ENCODE data around the gene FRMPD4. TPM values are rescaled to one million over a fixed set of nuclear protein-coding genes. Genes with fewer than 3 reads are reported as not detected.

The FRMPD4 gene
- total RNA-seq, 1 donor from 2014 or later = 0.54 TPM

DNA sequence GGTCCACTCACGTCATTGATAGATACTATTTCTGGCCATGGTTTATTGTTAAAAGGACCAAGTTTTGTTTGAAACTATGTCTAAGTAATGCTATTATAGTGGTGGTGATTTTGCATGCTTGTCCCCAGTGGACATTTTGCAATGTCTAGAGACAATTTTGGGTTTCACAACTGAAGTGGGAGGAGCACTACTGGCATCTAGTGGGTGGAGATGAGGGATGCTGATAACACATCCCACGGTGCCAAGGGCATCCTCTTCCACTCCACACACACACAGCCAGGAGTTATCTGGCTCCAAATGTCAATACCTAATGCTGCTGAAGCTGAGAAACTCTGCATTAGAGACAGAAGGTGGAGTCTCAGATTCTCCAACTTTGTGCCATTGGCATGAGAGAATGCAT, 131.2 kb downstream of the FRMPD4 start:
- no peaks in the 10 kb centered on the region for H3K4me1 ChIP-seq (ENCODE audit: insufficient read depth, low read length)
- H3K4me2 ChIP-seq (ENCODE audit: low read length) = no peak overlapping the region
- no peaks in the 10 kb centered on the region for H4K20me1 ChIP-seq (ENCODE audit: insufficient read depth, low read length)
- DNase-seq (ENCODE audit: low read depth) (no peak), FAIRE-seq (peak; percentile 58)
- no peaks in the 10 kb centered on the region for H3K27me3 ChIP-seq (ENCODE audit: insufficient read depth, low read length)
- H3K4me1 Mint-ChIP-seq (ENCODE audit: low read depth, unreplicated experiment) = no peaks in the 10 kb centered on the region
- H3K36me3 Mint-ChIP-seq (ENCODE audit: low read depth, unreplicated experiment) = no peaks in the 10 kb centered on the region
- no peak overlapping the region for H2AFZ ChIP-seq (ENCODE audit: low read depth, low read length)
- H3K9me3 ChIP-seq (ENCODE audit: insufficient read depth, low read depth, low read length) = no peaks in the 10 kb centered on the region
- no peak overlapping the region for H3K27ac Mint-ChIP-seq (ENCODE audit: unreplicated experiment)
- H3K9ac ChIP-seq (ENCODE audit: low read length) = no peak overlapping the region
- H3K36me3 ChIP-seq (ENCODE audit: insufficient read depth, low read length) = no peaks in the 10 kb centered on the region
- H3K79me2 ChIP-seq (ENCODE audit: insufficient read depth, low read length) = no peaks in the 10 kb centered on the region
- no peak overlapping the region for H3K4me3 ChIP-seq (ENCODE audit: insufficient read depth, low read depth, low read length)
- no peaks in the 10 kb centered on the region for H3K9me3 Mint-ChIP-seq (ENCODE audit: unreplicated experiment)
- H3K4me3 Mint-ChIP-seq (ENCODE audit: unreplicated experiment) = no peak overlapping the region
- TF ChIP-seq, protein P1, sequence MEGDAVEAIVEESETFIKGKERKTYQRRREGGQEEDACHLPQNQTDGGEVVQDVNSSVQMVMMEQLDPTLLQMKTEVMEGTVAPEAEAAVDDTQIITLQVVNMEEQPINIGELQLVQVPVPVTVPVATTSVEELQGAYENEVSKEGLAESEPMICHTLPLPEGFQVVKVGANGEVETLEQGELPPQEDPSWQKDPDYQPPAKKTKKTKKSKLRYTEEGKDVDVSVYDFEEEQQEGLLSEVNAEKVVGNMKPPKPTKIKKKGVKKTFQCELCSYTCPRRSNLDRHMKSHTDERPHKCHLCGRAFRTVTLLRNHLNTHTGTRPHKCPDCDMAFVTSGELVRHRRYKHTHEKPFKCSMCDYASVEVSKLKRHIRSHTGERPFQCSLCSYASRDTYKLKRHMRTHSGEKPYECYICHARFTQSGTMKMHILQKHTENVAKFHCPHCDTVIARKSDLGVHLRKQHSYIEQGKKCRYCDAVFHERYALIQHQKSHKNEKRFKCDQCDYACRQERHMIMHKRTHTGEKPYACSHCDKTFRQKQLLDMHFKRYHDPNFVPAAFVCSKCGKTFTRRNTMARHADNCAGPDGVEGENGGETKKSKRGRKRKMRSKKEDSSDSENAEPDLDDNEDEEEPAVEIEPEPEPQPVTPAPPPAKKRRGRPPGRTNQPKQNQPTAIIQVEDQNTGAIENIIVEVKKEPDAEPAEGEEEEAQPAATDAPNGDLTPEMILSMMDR (IDR thresholded peaks at IDR 0.05; ENCODE audit: insufficient read depth, low read depth, low read length) = no peak
- TF ChIP-seq EZH2 (IDR thresholded peaks at IDR 0.05; ENCODE audit: insufficient read depth, low read length) = no peak
- H3K27ac ChIP-seq (ENCODE audit: low read depth, low read length) = no peak overlapping the region
- no peaks in the 10 kb centered on the region for H3K27me3 Mint-ChIP-seq (ENCODE audit: low read depth, unreplicated experiment)

DNA sequence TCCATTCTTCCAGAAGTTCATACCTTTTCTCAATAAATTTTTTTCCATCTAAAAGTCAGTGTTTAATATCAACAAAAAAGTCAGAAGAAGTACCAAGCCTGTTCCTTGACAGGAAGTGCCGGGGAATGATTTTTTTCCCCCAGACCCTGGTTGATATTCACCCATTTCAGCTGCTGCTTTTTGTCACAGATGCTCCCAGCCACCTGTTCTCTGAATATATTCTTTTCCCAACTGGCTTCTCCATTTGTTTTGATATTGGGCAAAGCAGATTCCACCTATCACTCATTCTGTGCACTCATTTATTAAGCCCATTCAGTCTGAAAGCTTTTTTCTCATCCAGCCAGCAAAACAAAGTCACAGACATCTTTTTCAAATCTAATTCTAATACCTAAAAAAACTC, 139.9 kb downstream of the FRMPD4 start:
- Histone ChIP-seq H2AFZ (ENCODE audit: low read depth, low read length) (no peak overlapping the region), H3K36me3 (ENCODE audit: insufficient read depth, low read length) (no peaks in the 10 kb centered on the region), H3K79me2 (ENCODE audit: insufficient read depth, low read length) (no peaks in the 10 kb centered on the region), H3K27ac (ENCODE audit: low read depth, low read length) (no peak overlapping the region), H3K9me3 (ENCODE audit: insufficient read depth, low read depth, low read length) (no peaks in the 10 kb centered on the region), H3K4me3 (ENCODE audit: insufficient read depth, low read depth, low read length) (no peak overlapping the region), H3K27me3 (ENCODE audit: insufficient read depth, low read length) (no peaks in the 10 kb centered on the region), H3K9ac (ENCODE audit: low read length) (no peak overlapping the region), H3K4me2 (ENCODE audit: low read length) (no peak overlapping the region), H3K4me1 (ENCODE audit: insufficient read depth, low read length) (no peaks in the 10 kb centered on the region), H4K20me1 (ENCODE audit: insufficient read depth, low read length) (no peaks in the 10 kb centered on the region)
- no peak overlapping the region for H3K27ac Mint-ChIP-seq (ENCODE audit: unreplicated experiment)
- no peaks in the 10 kb centered on the region for H3K27me3 Mint-ChIP-seq (ENCODE audit: low read depth, unreplicated experiment)
- DNase-seq (ENCODE audit: low read depth) = no peak
- no peaks in the 10 kb centered on the region for H3K36me3 Mint-ChIP-seq (ENCODE audit: low read depth, unreplicated experiment)
- no peak overlapping the region for H3K4me3 Mint-ChIP-seq (ENCODE audit: unreplicated experiment)
- peaks cover 2% of the 10 kb centered on the region for H3K9me3 Mint-ChIP-seq (ENCODE audit: unreplicated experiment)
- TF ChIP-seq, protein P1 (IDR thresholded peaks at IDR 0.05; ENCODE audit: insufficient read depth, low read depth, low read length) = no peak
- TF ChIP-seq EZH2 (IDR thresholded peaks at IDR 0.05; ENCODE audit: insufficient read depth, low read length) = no peak
- FAIRE-seq = no peak
- H3K4me1 Mint-ChIP-seq (ENCODE audit: low read depth, unreplicated experiment) = no peaks in the 10 kb centered on the region

DNA sequence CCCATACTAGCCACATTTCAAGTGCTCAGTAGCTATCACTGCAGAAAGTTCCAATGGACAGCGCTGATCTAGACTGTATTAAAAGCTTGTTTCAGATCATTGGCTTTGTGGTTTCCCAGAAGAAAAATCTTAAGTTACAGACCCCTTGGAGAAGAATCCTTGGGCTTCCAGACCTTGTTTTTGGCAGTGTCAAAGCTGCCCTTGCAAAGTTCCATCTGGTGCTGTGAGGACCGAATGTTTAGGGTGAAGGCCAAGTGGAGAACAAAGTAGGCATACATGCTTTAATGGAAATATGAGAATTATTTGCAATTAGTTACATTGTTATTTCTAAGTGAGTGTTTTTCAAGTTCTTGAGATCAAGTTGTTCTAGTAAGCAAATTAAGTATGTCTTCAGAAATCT, 144.7 kb downstream of the FRMPD4 start:
- Histone ChIP-seq H3K9me3 (ENCODE audit: insufficient read depth, low read depth, low read length) (no peaks in the 10 kb centered on the region), H4K20me1 (ENCODE audit: insufficient read depth, low read length) (no peaks in the 10 kb centered on the region), H2AFZ (ENCODE audit: low read depth, low read length) (no peak overlapping the region), H3K4me1 (ENCODE audit: insufficient read depth, low read length) (no peaks in the 10 kb centered on the region), H3K27ac (ENCODE audit: low read depth, low read length) (no peak overlapping the region), H3K4me3 (ENCODE audit: insufficient read depth, low read depth, low read length) (no peak overlapping the region), H3K4me2 (ENCODE audit: low read length) (no peak overlapping the region), H3K36me3 (ENCODE audit: insufficient read depth, low read length) (no peaks in the 10 kb centered on the region), H3K9ac (ENCODE audit: low read length) (no peak overlapping the region), H3K79me2 (ENCODE audit: insufficient read depth, low read length) (no peaks in the 10 kb centered on the region), H3K27me3 (ENCODE audit: insufficient read depth, low read length) (no peaks in the 10 kb centered on the region)
- H3K36me3 Mint-ChIP-seq (ENCODE audit: low read depth, unreplicated experiment) = no peaks in the 10 kb centered on the region
- no peak for DNase-seq (ENCODE audit: low read depth)
- no peaks in the 10 kb centered on the region for H3K4me1 Mint-ChIP-seq (ENCODE audit: low read depth, unreplicated experiment)
- no peak for TF ChIP-seq EZH2 (IDR thresholded peaks at IDR 0.05; ENCODE audit: insufficient read depth, low read length)
- TF ChIP-seq, protein P1 (IDR thresholded peaks at IDR 0.05; ENCODE audit: insufficient read depth, low read depth, low read length) = no peak
- H3K9me3 Mint-ChIP-seq (ENCODE audit: unreplicated experiment) = no peaks in the 10 kb centered on the region
- no peaks in the 10 kb centered on the region for H3K27me3 Mint-ChIP-seq (ENCODE audit: low read depth, unreplicated experiment)
- no peak overlapping the region for H3K4me3 Mint-ChIP-seq (ENCODE audit: unreplicated experiment)
- H3K27ac Mint-ChIP-seq (ENCODE audit: unreplicated experiment) = no peak overlapping the region
- FAIRE-seq = no peak

Measured in astrocyte (in vitro differentiated cells and primary cell).